ENCODE data around the gene AGBL1.

AGBL1 gene

DNA sequence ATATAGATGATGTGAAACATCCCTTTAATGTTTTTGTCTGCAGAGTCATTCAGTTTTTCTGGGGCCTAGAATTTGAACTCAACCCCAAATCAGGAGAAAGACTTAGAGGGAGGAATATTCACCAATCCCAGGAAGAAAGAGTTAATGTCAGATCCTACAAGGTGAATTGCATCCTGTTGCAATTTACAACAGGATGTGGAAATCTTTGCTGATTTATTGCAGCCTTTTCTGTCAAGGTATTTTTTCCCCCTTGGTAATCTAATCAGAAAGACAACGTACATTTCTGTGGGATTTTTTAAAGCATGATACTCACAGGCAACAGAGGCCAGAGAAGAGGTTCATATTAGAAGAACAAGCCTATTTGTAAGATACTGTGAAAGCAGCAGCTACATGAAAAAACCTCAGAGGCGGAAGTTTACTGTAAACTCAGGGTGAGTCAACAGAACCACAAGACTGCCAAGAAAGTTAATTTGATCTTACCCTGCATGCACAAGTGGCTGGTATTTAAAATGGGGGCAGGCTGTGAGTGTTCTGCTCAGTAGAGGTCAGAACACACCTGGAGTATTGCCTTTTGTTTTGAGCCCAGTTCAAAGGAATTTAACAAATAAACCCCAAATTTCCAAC is 531.9 kb downstream of the AGBL1 start:
- no peak overlapping the region for H3K4me3 ChIP-seq (ENCODE audit: low read depth, low read length)
- DNase-seq (ENCODE audit: low read depth) = peak; percentile 22
- TF ChIP-seq, protein P1, sequence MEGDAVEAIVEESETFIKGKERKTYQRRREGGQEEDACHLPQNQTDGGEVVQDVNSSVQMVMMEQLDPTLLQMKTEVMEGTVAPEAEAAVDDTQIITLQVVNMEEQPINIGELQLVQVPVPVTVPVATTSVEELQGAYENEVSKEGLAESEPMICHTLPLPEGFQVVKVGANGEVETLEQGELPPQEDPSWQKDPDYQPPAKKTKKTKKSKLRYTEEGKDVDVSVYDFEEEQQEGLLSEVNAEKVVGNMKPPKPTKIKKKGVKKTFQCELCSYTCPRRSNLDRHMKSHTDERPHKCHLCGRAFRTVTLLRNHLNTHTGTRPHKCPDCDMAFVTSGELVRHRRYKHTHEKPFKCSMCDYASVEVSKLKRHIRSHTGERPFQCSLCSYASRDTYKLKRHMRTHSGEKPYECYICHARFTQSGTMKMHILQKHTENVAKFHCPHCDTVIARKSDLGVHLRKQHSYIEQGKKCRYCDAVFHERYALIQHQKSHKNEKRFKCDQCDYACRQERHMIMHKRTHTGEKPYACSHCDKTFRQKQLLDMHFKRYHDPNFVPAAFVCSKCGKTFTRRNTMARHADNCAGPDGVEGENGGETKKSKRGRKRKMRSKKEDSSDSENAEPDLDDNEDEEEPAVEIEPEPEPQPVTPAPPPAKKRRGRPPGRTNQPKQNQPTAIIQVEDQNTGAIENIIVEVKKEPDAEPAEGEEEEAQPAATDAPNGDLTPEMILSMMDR (IDR thresholded peaks at IDR 0.05; ENCODE audit: insufficient read depth, low read depth, low read length, missing control alignments) = no peak

GRCh38 chr15:86615411-86615810 is 535.7 kb downstream of the AGBL1 start:
- H3K4me3 ChIP-seq (ENCODE audit: low read depth, low read length) = no peak overlapping the region
- DNase-seq (ENCODE audit: low read depth) = no peak
- TF ChIP-seq, protein P1 (IDR thresholded peaks at IDR 0.05; ENCODE audit: insufficient read depth, low read depth, low read length, missing control alignments) = no peak

DNA sequence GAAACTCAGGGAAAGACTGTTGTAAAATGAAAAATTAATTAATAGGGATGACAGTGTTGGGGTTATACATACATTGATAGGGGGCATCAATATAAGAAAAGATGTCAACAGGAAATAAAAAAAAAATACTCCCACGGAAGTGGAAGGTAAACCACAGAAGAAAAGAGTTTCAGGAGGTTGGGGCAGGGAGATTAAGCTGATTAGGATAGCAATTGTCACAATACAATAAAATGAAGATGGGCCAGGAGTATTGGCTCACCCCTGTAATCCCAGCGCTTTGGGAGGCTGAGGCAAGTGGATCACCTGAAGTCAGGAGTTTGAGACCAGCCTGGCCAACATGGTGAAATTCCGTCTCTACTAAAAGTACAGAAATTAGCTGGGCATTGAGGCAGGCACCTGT is 536.1 kb downstream of the AGBL1 start:
- no peak for DNase-seq (ENCODE audit: low read depth)
- H3K4me3 ChIP-seq (ENCODE audit: low read depth, low read length) = no peak overlapping the region
- TF ChIP-seq, protein P1 (IDR thresholded peaks at IDR 0.05; ENCODE audit: insufficient read depth, low read depth, low read length, missing control alignments) = no peak

- TF ChIP-seq, protein P1 (IDR thresholded peaks at IDR 0.05; ENCODE audit: insufficient read depth, low read depth, low read length, missing control alignments) = no peak
- no peak overlapping the region for H3K4me3 ChIP-seq (ENCODE audit: low read depth, low read length)
- DNase-seq (ENCODE audit: low read depth) = no peak
These were observed 537.1 kb downstream of the AGBL1 start for GRCh38 chr15:86616771-86617170.

DNA sequence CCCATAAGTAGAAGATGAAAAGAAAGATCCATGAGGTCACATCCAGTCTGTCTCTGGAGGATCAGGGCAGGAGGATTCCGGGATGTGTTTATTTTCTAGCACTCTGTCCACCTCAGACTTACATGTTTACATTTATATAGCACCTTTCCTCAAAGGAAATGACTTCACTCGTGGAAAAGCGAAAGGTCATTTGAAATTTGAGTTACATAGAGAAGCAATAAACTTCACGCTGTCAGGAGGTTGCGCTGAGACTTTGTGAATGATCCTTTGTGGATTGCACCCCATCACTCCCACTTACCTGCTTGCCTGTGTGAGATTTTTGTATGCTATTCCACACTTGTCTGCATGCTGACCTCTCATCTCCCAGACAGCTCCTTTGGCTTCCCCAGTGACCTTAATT is 540.5 kb downstream of the AGBL1 start:
- no peak for DNase-seq (ENCODE audit: low read depth)
- no peak overlapping the region for H3K4me3 ChIP-seq (ENCODE audit: low read depth, low read length)
- TF ChIP-seq, protein P1 (IDR thresholded peaks at IDR 0.05; ENCODE audit: insufficient read depth, low read depth, low read length, missing control alignments) = no peak

GRCh38 chr15:86620641-86621349 is 541.1 kb downstream of the AGBL1 start:
- TF ChIP-seq, protein P1 (IDR thresholded peaks at IDR 0.05; ENCODE audit: insufficient read depth, low read depth, low read length, missing control alignments) = no peak
- H3K4me3 ChIP-seq (ENCODE audit: low read depth, low read length) = no peak overlapping the region
- DNase-seq (ENCODE audit: low read depth) = no peak
